Gastrocnemius medialis (tissue), 4 donors: ENCODE measurements around the gene LHX1.

Experiments used
- POLR2A ChIP-seq, 2 donors: fragments of 450-650 bp; IDR thresholded peaks; one replicate each; pipeline ENCODE4 v1.6.1; 2017; ENCODE audit warnings: antibody characterized with exemption in 2 of 2, mild to moderate bottlenecking in 2 of 2, moderate library complexity in 2 of 2
- TF ChIP-seq, protein P1 (sequence below), 5 experiments: fragments of 450-650 bp in 3 of 5; fragments of 200-600 bp in 2 of 5; sonication (generic) in 2 of 5; IDR thresholded peaks in 4 of 5; conservative IDR thresholded peaks in 1 of 5; 1 replicate in 4 of 5; 2 replicates in 1 of 5; pipeline ENCODE4 v1.5.1; 2016 to 2019; ENCODE audit warnings: antibody characterized with exemption in 5 of 5, mild to moderate bottlenecking in 3 of 5, moderate library complexity in 3 of 5

DNA sequence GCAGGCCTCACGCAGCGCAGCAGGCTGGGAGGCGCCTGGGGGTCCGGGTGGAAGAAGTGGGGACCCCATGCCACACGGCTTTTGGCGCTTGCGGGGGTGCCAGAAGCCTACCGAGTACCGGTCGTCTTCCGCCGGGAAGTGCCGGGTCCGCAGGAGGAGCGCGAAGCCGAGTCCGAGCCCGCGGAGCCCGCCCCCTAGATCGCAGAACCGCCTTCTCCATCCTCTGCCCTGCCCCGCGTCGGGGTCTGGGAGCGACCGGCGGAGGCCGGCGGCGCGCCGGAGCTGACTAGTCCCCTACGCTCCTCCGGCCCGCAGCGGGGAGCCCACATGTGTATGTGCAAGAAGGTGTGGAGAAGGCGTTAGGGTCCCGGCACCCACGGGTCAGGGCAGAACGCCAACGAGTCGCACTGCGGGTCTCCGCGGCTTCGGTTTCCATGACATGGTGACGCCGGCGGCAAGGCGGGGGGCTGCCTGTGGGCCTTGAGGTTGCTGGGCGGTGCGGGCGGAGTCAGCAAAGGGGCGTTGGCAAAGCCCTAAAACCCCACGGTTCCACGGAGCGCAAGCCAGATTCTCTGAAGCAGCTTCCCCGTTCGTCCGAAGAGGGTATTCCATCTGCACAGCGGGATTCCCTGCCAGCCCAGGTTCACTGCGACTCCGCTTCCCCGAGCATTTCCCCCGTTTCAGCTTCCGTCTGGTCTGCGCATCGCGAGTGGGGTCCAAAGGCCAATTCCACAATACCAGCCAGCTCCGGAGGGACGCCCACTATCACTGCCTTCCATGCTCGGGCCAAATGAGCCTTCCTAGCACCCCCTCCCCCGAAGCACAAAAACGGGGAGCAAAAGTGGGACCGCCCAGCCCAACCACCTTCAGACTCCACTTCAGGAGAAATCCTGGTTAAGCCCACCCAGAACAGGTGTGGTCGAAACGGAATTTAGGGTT, 2.3 kb upstream of the LHX1 start:
- TF ChIP-seq POLR2A (IDR thresholded peaks at IDR 0.05), result no peak
- TF ChIP-seq, protein P1, sequence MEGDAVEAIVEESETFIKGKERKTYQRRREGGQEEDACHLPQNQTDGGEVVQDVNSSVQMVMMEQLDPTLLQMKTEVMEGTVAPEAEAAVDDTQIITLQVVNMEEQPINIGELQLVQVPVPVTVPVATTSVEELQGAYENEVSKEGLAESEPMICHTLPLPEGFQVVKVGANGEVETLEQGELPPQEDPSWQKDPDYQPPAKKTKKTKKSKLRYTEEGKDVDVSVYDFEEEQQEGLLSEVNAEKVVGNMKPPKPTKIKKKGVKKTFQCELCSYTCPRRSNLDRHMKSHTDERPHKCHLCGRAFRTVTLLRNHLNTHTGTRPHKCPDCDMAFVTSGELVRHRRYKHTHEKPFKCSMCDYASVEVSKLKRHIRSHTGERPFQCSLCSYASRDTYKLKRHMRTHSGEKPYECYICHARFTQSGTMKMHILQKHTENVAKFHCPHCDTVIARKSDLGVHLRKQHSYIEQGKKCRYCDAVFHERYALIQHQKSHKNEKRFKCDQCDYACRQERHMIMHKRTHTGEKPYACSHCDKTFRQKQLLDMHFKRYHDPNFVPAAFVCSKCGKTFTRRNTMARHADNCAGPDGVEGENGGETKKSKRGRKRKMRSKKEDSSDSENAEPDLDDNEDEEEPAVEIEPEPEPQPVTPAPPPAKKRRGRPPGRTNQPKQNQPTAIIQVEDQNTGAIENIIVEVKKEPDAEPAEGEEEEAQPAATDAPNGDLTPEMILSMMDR (IDR thresholded peaks at IDR 0.05 in 4 of 5, conservative IDR thresholded peaks at IDR 0.05 in 1 of 5), result no peak
